ENCODE measurements around the gene PRKCE.
"Not testable (repeated sequence)": the region's sequence is repeated elsewhere in the genome, so short reads cannot be mapped to it uniquely, and the experiment has no call there.

The PRKCE gene

GRCh38 chr2:45856391-45857274, 205.2 kb downstream of the PRKCE start:
- no peaks in the 10 kb centered on the region for H3K27me3 ChIP-seq (ENCODE audit: insufficient read depth, insufficient read length)
- H3K4me3 ChIP-seq (ENCODE audit: insufficient read length, low read depth) = no peak overlapping the region
- H3K9me3 ChIP-seq (ENCODE audit: insufficient read depth, low read length) = no peaks in the 10 kb centered on the region
- no peak overlapping the region for H3K9ac ChIP-seq (ENCODE audit: insufficient read length, low read depth)
- peaks cover 3% of the 10 kb centered on the region for H3K4me1 ChIP-seq (ENCODE audit: insufficient read depth, insufficient read length)
- H3K36me3 ChIP-seq (ENCODE audit: insufficient read depth, insufficient read length, low read length) = no peaks in the 10 kb centered on the region
- TF ChIP-seq SUZ12 (IDR thresholded peaks at IDR 0.05; ENCODE audit: extremely low read depth, insufficient read depth, insufficient read length) (no peak), ZNF274 (IDR thresholded peaks at IDR 0.05; ENCODE audit: low read depth, low read length) (no peak), YY1 (IDR thresholded peaks at IDR 0.05; ENCODE audit: insufficient read depth, insufficient read length) (no peak)
- no peak for DNase-seq (ENCODE audit: low read depth, low spot score)

- Histone ChIP-seq H3K9me3 (ENCODE audit: insufficient read depth, low read length) (no peaks in the 10 kb centered on the region), H3K9ac (ENCODE audit: insufficient read length, low read depth) (no peak overlapping the region), H3K4me3 (ENCODE audit: insufficient read length, low read depth) (no peak overlapping the region), H3K36me3 (ENCODE audit: insufficient read depth, insufficient read length, low read length) (no peaks in the 10 kb centered on the region), H3K4me1 (ENCODE audit: insufficient read depth, insufficient read length) (peaks cover 3% of the 10 kb centered on the region), H3K27me3 (ENCODE audit: insufficient read depth, insufficient read length) (no peaks in the 10 kb centered on the region)
- TF ChIP-seq YY1 (IDR thresholded peaks at IDR 0.05; ENCODE audit: insufficient read depth, insufficient read length) (no peak), ZNF274 (IDR thresholded peaks at IDR 0.05; ENCODE audit: low read depth, low read length) (no peak), SUZ12 (IDR thresholded peaks at IDR 0.05; ENCODE audit: extremely low read depth, insufficient read depth, insufficient read length) (no peak)
- no peak for DNase-seq (ENCODE audit: low read depth, low spot score)
Observed at GRCh38 chr2:45857275-45857609, 205.8 kb downstream of the PRKCE start.

- H3K4me1 ChIP-seq (ENCODE audit: insufficient read depth, insufficient read length) = peaks cover 3% of the 10 kb centered on the region
- no peak overlapping the region for H3K9ac ChIP-seq (ENCODE audit: insufficient read length, low read depth)
- no peak for DNase-seq (ENCODE audit: low read depth, low spot score)
- H3K9me3 ChIP-seq (ENCODE audit: insufficient read depth, low read length) = no peaks in the 10 kb centered on the region
- H3K27me3 ChIP-seq (ENCODE audit: insufficient read depth, insufficient read length) = no peaks in the 10 kb centered on the region
- TF ChIP-seq YY1 (IDR thresholded peaks at IDR 0.05; ENCODE audit: insufficient read depth, insufficient read length) (no peak), ZNF274 (IDR thresholded peaks at IDR 0.05; ENCODE audit: low read depth, low read length) (no peak), SUZ12 (IDR thresholded peaks at IDR 0.05; ENCODE audit: extremely low read depth, insufficient read depth, insufficient read length) (no peak)
- H3K36me3 ChIP-seq (ENCODE audit: insufficient read depth, insufficient read length, low read length) = no peaks in the 10 kb centered on the region
- no peak overlapping the region for H3K4me3 ChIP-seq (ENCODE audit: insufficient read length, low read depth)
Observed at GRCh38 chr2:45857867-45858520, 206.5 kb downstream of the PRKCE start.

- H3K36me3 ChIP-seq (ENCODE audit: insufficient read depth, insufficient read length, low read length); H3K9ac ChIP-seq (ENCODE audit: insufficient read length, low read depth); DNase-seq (ENCODE audit: low read depth, low spot score); H3K9me3 ChIP-seq (ENCODE audit: insufficient read depth, low read length); H3K4me1 ChIP-seq (ENCODE audit: insufficient read depth, insufficient read length); H3K4me3 ChIP-seq (ENCODE audit: insufficient read length, low read depth); H3K27me3 ChIP-seq (ENCODE audit: insufficient read depth, insufficient read length): not testable (repeated sequence)
Observed at GRCh38 chr2:45858872-45859271, 207.4 kb downstream of the PRKCE start.

- DNase-seq (ENCODE audit: low read depth, low spot score) = no peak
- TF ChIP-seq SUZ12 (IDR thresholded peaks at IDR 0.05; ENCODE audit: extremely low read depth, insufficient read depth, insufficient read length) = no peak
- no peak for TF ChIP-seq ZNF274 (IDR thresholded peaks at IDR 0.05; ENCODE audit: low read depth, low read length)
- TF ChIP-seq YY1 (IDR thresholded peaks at IDR 0.05; ENCODE audit: insufficient read depth, insufficient read length) = no peak
- H3K9me3 ChIP-seq (ENCODE audit: insufficient read depth, low read length) = no peaks in the 10 kb centered on the region
- H3K4me3 ChIP-seq (ENCODE audit: insufficient read length, low read depth) = no peak overlapping the region
- no peaks in the 10 kb centered on the region for H3K36me3 ChIP-seq (ENCODE audit: insufficient read depth, insufficient read length, low read length)
- H3K9ac ChIP-seq (ENCODE audit: insufficient read length, low read depth) = no peak overlapping the region
- peaks cover 3% of the 10 kb centered on the region for H3K4me1 ChIP-seq (ENCODE audit: insufficient read depth, insufficient read length)
- H3K27me3 ChIP-seq (ENCODE audit: insufficient read depth, insufficient read length) = no peaks in the 10 kb centered on the region
Observed at GRCh38 chr2:45859682-45860081, 208.2 kb downstream of the PRKCE start.

GRCh38 chr2:45860136-45861121, 209.0 kb downstream of the PRKCE start:
- Histone ChIP-seq H3K27me3 (ENCODE audit: insufficient read depth, insufficient read length) (no peaks in the 10 kb centered on the region), H3K4me1 (ENCODE audit: insufficient read depth, insufficient read length) (peaks cover 3% of the 10 kb centered on the region), H3K9ac (ENCODE audit: insufficient read length, low read depth) (no peak overlapping the region), H3K9me3 (ENCODE audit: insufficient read depth, low read length) (no peaks in the 10 kb centered on the region), H3K36me3 (ENCODE audit: insufficient read depth, insufficient read length, low read length) (no peaks in the 10 kb centered on the region), H3K4me3 (ENCODE audit: insufficient read length, low read depth) (no peak overlapping the region)
- DNase-seq (ENCODE audit: low read depth, low spot score) = no peak
- TF ChIP-seq SUZ12 (IDR thresholded peaks at IDR 0.05; ENCODE audit: extremely low read depth, insufficient read depth, insufficient read length) (no peak), ZNF274 (IDR thresholded peaks at IDR 0.05; ENCODE audit: low read depth, low read length) (no peak), YY1 (IDR thresholded peaks at IDR 0.05; ENCODE audit: insufficient read depth, insufficient read length) (no peak)

GRCh38 chr2:45862843-45863242, 211.4 kb downstream of the PRKCE start:
- no peak overlapping the region for H3K4me3 ChIP-seq (ENCODE audit: insufficient read length, low read depth)
- no peak overlapping the region for H3K9ac ChIP-seq (ENCODE audit: insufficient read length, low read depth)
- no peak for TF ChIP-seq SUZ12 (IDR thresholded peaks at IDR 0.05; ENCODE audit: extremely low read depth, insufficient read depth, insufficient read length)
- no peak for TF ChIP-seq YY1 (IDR thresholded peaks at IDR 0.05; ENCODE audit: insufficient read depth, insufficient read length)
- no peak for TF ChIP-seq ZNF274 (IDR thresholded peaks at IDR 0.05; ENCODE audit: low read depth, low read length)
- peaks cover 3% of the 10 kb centered on the region for H3K4me1 ChIP-seq (ENCODE audit: insufficient read depth, insufficient read length)
- no peaks in the 10 kb centered on the region for H3K36me3 ChIP-seq (ENCODE audit: insufficient read depth, insufficient read length, low read length)
- no peak for DNase-seq (ENCODE audit: low read depth, low spot score)
- H3K9me3 ChIP-seq (ENCODE audit: insufficient read depth, low read length) = no peaks in the 10 kb centered on the region
- H3K27me3 ChIP-seq (ENCODE audit: insufficient read depth, insufficient read length) = no peaks in the 10 kb centered on the region

All from NT2/D1 (cell line).